Measurements from ENCODE around the gene GFER. TPM values are rescaled to one million over a fixed set of nuclear protein-coding genes. Genes with fewer than 3 reads are reported as not detected.
"Not testable (repeated sequence)": the region's sequence is repeated elsewhere in the genome, so short reads cannot be mapped to it uniquely, and the experiment has no call there.

Gene GFER
- total RNA-seq, 1 experiment from 2014 or later = 58.5 TPM

GRCh38 chr16:2009791-2010510 lies 26.0 kb downstream of the GFER start, which contains the start of gene ZNF598 (continued):
- TF ChIP-seq PRRX2 (CRISPR knock-in tag; IDR thresholded peaks at IDR 0.05) (no peak), GRHL2 (CRISPR knock-in tag; IDR thresholded peaks at IDR 0.05; ENCODE audit: insufficient replicate concordance, severe bottlenecking) (no peak), ZBTB21 (CRISPR knock-in tag; IDR thresholded peaks at IDR 0.05; ENCODE audit: borderline replicate concordance) (no peak), AR (CRISPR knock-in tag; IDR thresholded peaks at IDR 0.05) (no peak), ZNF263 (CRISPR knock-in tag; IDR thresholded peaks at IDR 0.05; ENCODE audit: low read depth) (no peak), RELA (CRISPR knock-in tag; IDR thresholded peaks at IDR 0.05; ENCODE audit: borderline replicate concordance) (no peak), USF1 (CRISPR knock-in tag; IDR thresholded peaks at IDR 0.05) (peak; percentile 74), ZNF671 (CRISPR knock-in tag; IDR thresholded peaks at IDR 0.05) (no peak), NFYB (CRISPR knock-in tag; conservative IDR thresholded peaks at IDR 0.05; ENCODE audit: low read depth) (no peak), SP1 (CRISPR knock-in tag; conservative IDR thresholded peaks at IDR 0.05) (peak; percentile 94), GTF2I (CRISPR knock-in tag; conservative IDR thresholded peaks at IDR 0.05) (no peak), NR3C1 (CRISPR knock-in tag; conservative IDR thresholded peaks at IDR 0.05; ENCODE audit: low read depth) (no peak), CREM (CRISPR knock-in tag; IDR thresholded peaks at IDR 0.05) (0 out of 2 replicates have a peak, but pooled peaks have one; percentile 38), FOXK1 (CRISPR knock-in tag; IDR thresholded peaks at IDR 0.05) (peak; percentile 72)
- TF ChIP-seq, protein P1, sequence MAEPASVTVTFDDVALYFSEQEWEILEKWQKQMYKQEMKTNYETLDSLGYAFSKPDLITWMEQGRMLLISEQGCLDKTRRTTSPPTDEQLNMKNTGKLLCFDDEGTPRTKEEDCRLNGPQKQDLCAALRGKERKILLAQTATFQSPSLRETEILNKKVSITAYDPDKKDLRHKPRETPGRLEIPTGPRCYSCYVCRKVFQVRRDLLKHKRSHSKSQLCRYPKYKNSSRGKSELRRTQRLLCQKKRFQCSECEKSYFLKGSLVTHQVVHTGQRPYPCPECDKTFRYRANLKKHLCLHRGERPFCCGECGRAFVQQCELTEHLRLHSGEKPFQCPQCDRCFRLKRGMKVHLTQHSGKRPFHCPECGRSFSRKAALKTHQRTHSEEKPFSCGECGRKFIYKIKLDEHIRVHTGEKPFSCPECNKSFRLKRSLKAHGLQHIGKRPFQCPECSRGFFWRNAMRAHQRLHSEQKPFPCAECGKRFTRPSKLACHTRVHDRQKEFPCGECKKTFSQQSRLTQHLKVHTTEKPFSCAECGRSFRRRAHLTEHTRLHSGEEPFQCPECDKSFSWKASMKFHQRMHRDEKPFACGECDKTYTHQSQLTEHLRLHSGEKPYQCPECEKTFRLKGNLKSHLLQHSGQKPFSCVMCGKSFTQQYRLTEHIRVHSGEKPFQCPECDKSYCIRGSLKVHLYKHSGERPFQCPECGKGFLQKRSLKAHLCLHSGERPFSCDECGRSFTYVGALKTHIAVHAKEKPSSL (CRISPR knock-in tag; conservative IDR thresholded peaks at IDR 0.05) = no peak
- TF ChIP-seq, protein P2, sequence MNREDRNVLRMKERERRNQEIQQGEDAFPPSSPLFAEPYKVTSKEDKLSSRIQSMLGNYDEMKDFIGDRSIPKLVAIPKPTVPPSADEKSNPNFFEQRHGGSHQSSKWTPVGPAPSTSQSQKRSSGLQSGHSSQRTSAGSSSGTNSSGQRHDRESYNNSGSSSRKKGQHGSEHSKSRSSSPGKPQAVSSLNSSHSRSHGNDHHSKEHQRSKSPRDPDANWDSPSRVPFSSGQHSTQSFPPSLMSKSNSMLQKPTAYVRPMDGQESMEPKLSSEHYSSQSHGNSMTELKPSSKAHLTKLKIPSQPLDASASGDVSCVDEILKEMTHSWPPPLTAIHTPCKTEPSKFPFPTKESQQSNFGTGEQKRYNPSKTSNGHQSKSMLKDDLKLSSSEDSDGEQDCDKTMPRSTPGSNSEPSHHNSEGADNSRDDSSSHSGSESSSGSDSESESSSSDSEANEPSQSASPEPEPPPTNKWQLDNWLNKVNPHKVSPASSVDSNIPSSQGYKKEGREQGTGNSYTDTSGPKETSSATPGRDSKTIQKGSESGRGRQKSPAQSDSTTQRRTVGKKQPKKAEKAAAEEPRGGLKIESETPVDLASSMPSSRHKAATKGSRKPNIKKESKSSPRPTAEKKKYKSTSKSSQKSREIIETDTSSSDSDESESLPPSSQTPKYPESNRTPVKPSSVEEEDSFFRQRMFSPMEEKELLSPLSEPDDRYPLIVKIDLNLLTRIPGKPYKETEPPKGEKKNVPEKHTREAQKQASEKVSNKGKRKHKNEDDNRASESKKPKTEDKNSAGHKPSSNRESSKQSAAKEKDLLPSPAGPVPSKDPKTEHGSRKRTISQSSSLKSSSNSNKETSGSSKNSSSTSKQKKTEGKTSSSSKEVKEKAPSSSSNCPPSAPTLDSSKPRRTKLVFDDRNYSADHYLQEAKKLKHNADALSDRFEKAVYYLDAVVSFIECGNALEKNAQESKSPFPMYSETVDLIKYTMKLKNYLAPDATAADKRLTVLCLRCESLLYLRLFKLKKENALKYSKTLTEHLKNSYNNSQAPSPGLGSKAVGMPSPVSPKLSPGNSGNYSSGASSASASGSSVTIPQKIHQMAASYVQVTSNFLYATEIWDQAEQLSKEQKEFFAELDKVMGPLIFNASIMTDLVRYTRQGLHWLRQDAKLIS (CRISPR knock-in tag; IDR thresholded peaks at IDR 0.05; ENCODE audit: borderline replicate concordance) = no peak

- ATAC-seq; DNase-seq (ENCODE audit: low spot score); H3K27ac Mint-ChIP-seq; POLR2A ChIA-PET; H3K9me3 Mint-ChIP-seq; H3K27me3 Mint-ChIP-seq (ENCODE audit: low read depth); H3K36me3 Mint-ChIP-seq; H3K4me3 Mint-ChIP-seq: not testable (repeated sequence)
- CTCF ChIA-PET = interaction anchor here (0.6 to 6.5 kb wide), 5 partner anchors 7 to 504 kb away, joined by 3 to 82 read pairs (median 4); no protein-coding TSS in a partner anchor
- peaks cover 22% of the 10 kb centered on the region for H3K4me1 Mint-ChIP-seq
Observed at GRCh38 chr16:2011726-2012125, 27.7 kb downstream of the GFER start.
